ENCODE measurements around the gene LYPD6.

DNA sequence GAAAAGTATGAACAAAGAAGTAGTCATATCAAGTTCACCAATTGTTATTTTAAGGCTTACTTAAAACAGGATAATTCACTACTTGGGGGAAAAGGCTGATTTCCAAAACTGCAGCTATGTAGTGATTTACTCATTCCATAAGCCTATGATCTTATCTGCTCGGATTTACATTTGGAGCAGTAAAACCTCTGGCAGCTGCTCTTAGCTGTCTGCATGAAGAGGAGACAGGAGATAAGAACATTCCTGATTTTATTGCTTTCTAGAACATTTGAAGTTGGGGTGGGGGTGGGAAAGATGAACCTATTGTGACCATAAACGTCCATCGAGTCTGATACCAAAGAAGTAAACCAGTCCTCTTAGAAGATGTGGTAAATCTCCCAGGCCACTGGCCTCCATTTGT is 136.2 kb downstream of the LYPD6 start:
- TF ChIP-seq POLR2A (IDR thresholded peaks at IDR 0.05) = no peak
- TF ChIP-seq, protein P1, sequence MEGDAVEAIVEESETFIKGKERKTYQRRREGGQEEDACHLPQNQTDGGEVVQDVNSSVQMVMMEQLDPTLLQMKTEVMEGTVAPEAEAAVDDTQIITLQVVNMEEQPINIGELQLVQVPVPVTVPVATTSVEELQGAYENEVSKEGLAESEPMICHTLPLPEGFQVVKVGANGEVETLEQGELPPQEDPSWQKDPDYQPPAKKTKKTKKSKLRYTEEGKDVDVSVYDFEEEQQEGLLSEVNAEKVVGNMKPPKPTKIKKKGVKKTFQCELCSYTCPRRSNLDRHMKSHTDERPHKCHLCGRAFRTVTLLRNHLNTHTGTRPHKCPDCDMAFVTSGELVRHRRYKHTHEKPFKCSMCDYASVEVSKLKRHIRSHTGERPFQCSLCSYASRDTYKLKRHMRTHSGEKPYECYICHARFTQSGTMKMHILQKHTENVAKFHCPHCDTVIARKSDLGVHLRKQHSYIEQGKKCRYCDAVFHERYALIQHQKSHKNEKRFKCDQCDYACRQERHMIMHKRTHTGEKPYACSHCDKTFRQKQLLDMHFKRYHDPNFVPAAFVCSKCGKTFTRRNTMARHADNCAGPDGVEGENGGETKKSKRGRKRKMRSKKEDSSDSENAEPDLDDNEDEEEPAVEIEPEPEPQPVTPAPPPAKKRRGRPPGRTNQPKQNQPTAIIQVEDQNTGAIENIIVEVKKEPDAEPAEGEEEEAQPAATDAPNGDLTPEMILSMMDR (IDR thresholded peaks at IDR 0.05 in 8 of 11, conservative IDR thresholded peaks at IDR 0.05 in 3 of 11) = no peak
- no peak for TF ChIP-seq POLR2AphosphoS5 (IDR thresholded peaks at IDR 0.05)

All from spleen (tissue), 7 donors.